Activated naive CD4-positive, alpha-beta T cell (primary cell): Measurements from ENCODE around the gene PHF20.
"Not testable (repeated sequence)": the region's sequence is repeated elsewhere in the genome, so short reads cannot be mapped to it uniquely, and the experiment has no call there.

ENCODE experiments used
- DNase-seq, 4 experiments: peaks; one replicate each; lab custom pipeline; 2025; lab: John Stamatoyannopoulos, UW

The PHF20 gene

GRCh38 chr20:35839904-35840303 is 68.1 kb downstream of the PHF20 start:
- DNase-seq = no peak

GRCh38 chr20:35840421-35840820 is 68.6 kb downstream of the PHF20 start:
- no peak for DNase-seq

GRCh38 chr20:35842361-35842760 is 70.5 kb downstream of the PHF20 start:
- DNase-seq = no peak

GRCh38 chr20:35843894-35844293 is 72.1 kb downstream of the PHF20 start:
- not testable (repeated sequence) for DNase-seq

GRCh38 chr20:35845561-35845960 is 73.7 kb downstream of the PHF20 start:
- no peak for DNase-seq

GRCh38 chr20:35849706-35850105 is 77.9 kb downstream of the PHF20 start:
- no peak for DNase-seq

- DNase-seq = not testable (repeated sequence)
Measured at GRCh38 chr20:35851659-35852058, 79.8 kb downstream of the PHF20 start.

GRCh38 chr20:35854713-35855348 is 83.0 kb downstream of the PHF20 start:
- no peak for DNase-seq

GRCh38 chr20:35855641-35856040 is 83.8 kb downstream of the PHF20 start:
- DNase-seq = not testable (repeated sequence)

GRCh38 chr20:35856866-35857265 is 85.1 kb downstream of the PHF20 start:
- DNase-seq = no peak

GRCh38 chr20:35866418-35867202 is 94.8 kb downstream of the PHF20 start:
- DNase-seq = no peak

- no peak for DNase-seq
Measured at GRCh38 chr20:35870541-35871258, 98.9 kb downstream of the PHF20 start.

GRCh38 chr20:35871259-35871771 is 99.5 kb downstream of the PHF20 start:
- no peak for DNase-seq

- no peak for DNase-seq
Measured at GRCh38 chr20:35876033-35876320, 104.2 kb downstream of the PHF20 start.

GRCh38 chr20:35877611-35878010 is 105.8 kb downstream of the PHF20 start:
- DNase-seq = no peak

- no peak for DNase-seq
Measured at GRCh38 chr20:35878113-35878625, 106.4 kb downstream of the PHF20 start.

- DNase-seq = no peak
Measured at GRCh38 chr20:35881676-35882075, 109.9 kb downstream of the PHF20 start.

- DNase-seq = not testable (repeated sequence)
Measured at GRCh38 chr20:35882427-35883161, 110.8 kb downstream of the PHF20 start.

GRCh38 chr20:35883336-35883777 is 111.5 kb downstream of the PHF20 start:
- DNase-seq = no peak

GRCh38 chr20:35883778-35884540 is 112.1 kb downstream of the PHF20 start:
- peak; percentile 8 to 36 (median 15) for DNase-seq

GRCh38 chr20:35884541-35884865 is 112.7 kb downstream of the PHF20 start:
- DNase-seq = no peak
